ENCODE data around the gene STIMATE. TPM values are rescaled to one million over a fixed set of nuclear protein-coding genes. Genes with fewer than 3 reads are reported as not detected.

The STIMATE gene
- total RNA-seq, 1 experiment from 2014 or later: 15.7 TPM

DNA sequence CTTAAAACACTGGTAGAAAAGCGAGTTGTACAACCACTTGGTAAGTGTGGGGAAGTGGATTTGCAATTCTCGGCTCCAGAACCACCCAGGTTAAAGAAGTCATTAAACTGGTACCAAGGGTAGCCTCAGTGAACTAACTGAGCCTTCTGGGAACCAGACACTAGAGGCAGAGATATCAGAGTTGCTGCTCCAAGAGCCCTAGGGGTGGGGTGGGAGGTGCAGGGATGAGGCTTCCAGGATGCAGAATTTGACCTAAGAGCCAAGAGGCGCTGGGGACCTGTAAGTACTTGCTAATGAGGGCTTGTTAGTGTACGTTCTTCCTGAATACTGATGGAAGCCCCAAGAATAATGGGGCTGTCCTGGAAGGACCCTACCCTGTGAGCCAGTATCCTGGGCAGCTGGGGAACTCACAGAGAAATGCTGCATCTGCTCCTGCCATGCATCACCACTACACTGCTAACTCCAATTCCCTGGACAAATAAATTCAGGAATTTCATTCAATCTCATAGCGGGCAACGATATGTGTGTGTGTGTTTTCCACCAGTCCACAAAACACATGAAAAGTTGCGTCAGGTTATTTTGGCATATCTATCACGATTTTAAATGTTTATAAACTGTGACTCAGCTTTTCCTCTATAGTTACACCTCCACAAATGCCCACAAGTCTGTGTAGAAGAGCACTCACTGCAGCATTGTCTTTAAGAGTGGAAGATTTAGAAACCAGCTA, 23.8 kb downstream of the STIMATE start:
- intact Hi-C loops (cut with micrococcal nuclease; ENCODE audit: unreplicated experiment): no loop called here
- Histone ChIP-seq H3K27ac (ENCODE audit: low read length) (no peak overlapping the region), H3K9me3 (ENCODE audit: control insufficient read depth, insufficient read depth, low read depth, low read length) (no peaks in the 10 kb centered on the region), H3K4me1 (ENCODE audit: control insufficient read depth, insufficient read depth, low read length) (no peaks in the 10 kb centered on the region; the same call in 1 of the 2 replicates), H3K27me3 (ENCODE audit: control insufficient read depth, insufficient read depth, low read length) (no peaks in the 10 kb centered on the region), H3K36me3 (ENCODE audit: control insufficient read depth, insufficient read depth, low read length) (no peaks in the 10 kb centered on the region), H3K4me3 (ENCODE audit: low read depth in 2 of 2, low read length in 2 of 2) (no peak overlapping the region)
- in situ Hi-C loops (cut with HindIII; ENCODE audit: low pct_unique_long_range_greater_than_20kb, low sequenced_read_pairs): no loop called here
- CTCF ChIA-PET: no interaction called here
- DNase-seq (ENCODE audit: low read depth, low spot score): no peak
- ATAC-seq: no peak
- BruUV-seq (replicated peaks): no TSS peak
- TF ChIP-seq TCF7L2 (IDR thresholded peaks at IDR 0.05; ENCODE audit: low read depth, low read length) (no peak), SIN3A (IDR thresholded peaks at IDR 0.05; ENCODE audit: borderline replicate concordance, insufficient read depth, low read depth, low read length) (no peak), POLR2AphosphoS5 (IDR thresholded peaks at IDR 0.05; ENCODE audit: low read depth, low read length) (no peak)
- TF ChIP-seq, protein P1, sequence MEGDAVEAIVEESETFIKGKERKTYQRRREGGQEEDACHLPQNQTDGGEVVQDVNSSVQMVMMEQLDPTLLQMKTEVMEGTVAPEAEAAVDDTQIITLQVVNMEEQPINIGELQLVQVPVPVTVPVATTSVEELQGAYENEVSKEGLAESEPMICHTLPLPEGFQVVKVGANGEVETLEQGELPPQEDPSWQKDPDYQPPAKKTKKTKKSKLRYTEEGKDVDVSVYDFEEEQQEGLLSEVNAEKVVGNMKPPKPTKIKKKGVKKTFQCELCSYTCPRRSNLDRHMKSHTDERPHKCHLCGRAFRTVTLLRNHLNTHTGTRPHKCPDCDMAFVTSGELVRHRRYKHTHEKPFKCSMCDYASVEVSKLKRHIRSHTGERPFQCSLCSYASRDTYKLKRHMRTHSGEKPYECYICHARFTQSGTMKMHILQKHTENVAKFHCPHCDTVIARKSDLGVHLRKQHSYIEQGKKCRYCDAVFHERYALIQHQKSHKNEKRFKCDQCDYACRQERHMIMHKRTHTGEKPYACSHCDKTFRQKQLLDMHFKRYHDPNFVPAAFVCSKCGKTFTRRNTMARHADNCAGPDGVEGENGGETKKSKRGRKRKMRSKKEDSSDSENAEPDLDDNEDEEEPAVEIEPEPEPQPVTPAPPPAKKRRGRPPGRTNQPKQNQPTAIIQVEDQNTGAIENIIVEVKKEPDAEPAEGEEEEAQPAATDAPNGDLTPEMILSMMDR (IDR thresholded peaks at IDR 0.05): no peak
- TF ChIP-seq, protein P2, sequence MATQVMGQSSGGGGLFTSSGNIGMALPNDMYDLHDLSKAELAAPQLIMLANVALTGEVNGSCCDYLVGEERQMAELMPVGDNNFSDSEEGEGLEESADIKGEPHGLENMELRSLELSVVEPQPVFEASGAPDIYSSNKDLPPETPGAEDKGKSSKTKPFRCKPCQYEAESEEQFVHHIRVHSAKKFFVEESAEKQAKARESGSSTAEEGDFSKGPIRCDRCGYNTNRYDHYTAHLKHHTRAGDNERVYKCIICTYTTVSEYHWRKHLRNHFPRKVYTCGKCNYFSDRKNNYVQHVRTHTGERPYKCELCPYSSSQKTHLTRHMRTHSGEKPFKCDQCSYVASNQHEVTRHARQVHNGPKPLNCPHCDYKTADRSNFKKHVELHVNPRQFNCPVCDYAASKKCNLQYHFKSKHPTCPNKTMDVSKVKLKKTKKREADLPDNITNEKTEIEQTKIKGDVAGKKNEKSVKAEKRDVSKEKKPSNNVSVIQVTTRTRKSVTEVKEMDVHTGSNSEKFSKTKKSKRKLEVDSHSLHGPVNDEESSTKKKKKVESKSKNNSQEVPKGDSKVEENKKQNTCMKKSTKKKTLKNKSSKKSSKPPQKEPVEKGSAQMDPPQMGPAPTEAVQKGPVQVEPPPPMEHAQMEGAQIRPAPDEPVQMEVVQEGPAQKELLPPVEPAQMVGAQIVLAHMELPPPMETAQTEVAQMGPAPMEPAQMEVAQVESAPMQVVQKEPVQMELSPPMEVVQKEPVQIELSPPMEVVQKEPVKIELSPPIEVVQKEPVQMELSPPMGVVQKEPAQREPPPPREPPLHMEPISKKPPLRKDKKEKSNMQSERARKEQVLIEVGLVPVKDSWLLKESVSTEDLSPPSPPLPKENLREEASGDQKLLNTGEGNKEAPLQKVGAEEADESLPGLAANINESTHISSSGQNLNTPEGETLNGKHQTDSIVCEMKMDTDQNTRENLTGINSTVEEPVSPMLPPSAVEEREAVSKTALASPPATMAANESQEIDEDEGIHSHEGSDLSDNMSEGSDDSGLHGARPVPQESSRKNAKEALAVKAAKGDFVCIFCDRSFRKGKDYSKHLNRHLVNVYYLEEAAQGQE (IDR thresholded peaks at IDR 0.05; ENCODE audit: insufficient read depth in 1 of 2, low read depth in 2 of 2, low read length in 1 of 2): no peak
- POLR2A ChIA-PET: no interaction called here

DNA sequence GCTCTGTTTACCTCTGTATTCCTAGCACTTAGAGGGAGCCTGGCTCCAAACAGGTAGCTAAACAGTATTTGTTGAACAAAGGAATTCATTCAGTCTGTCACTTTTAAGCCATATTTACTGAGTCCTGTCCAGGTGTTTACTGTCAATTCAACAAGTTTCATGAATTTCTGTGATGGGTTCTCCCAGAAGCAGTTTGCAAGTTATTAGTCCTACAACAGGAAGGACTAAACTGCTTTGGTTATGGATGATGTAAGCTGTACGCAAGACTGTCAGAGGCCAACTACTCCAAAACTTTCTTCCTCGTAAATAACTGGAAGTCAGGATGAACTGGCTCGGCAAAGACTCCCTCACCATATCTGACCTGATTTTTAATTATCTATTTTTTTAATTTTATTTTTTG, 25.1 kb downstream of the STIMATE start:
- intact Hi-C loops (cut with micrococcal nuclease; ENCODE audit: unreplicated experiment): no loop called here
- H3K4me1 ChIP-seq (ENCODE audit: control insufficient read depth, insufficient read depth, low read length): no peaks in the 10 kb centered on the region; the same call in 1 of the 2 replicates
- DNase-seq (ENCODE audit: low read depth, low spot score): no peak
- no peaks in the 10 kb centered on the region for H3K9me3 ChIP-seq (ENCODE audit: control insufficient read depth, insufficient read depth, low read depth, low read length)
- ChIA-PET POLR2A (no interaction called here), CTCF (no interaction called here)
- no TSS peak for BruUV-seq (replicated peaks)
- no peak for ATAC-seq
- H3K4me3 ChIP-seq (ENCODE audit: low read depth in 2 of 2, low read length in 2 of 2): no peak overlapping the region
- no peaks in the 10 kb centered on the region for H3K27me3 ChIP-seq (ENCODE audit: control insufficient read depth, insufficient read depth, low read length)
- in situ Hi-C loops (cut with HindIII; ENCODE audit: low pct_unique_long_range_greater_than_20kb, low sequenced_read_pairs): no loop called here
- no peak for TF ChIP-seq TCF7L2 (IDR thresholded peaks at IDR 0.05; ENCODE audit: low read depth, low read length)
- no peak for TF ChIP-seq SIN3A (IDR thresholded peaks at IDR 0.05; ENCODE audit: borderline replicate concordance, insufficient read depth, low read depth, low read length)
- no peak for TF ChIP-seq POLR2AphosphoS5 (IDR thresholded peaks at IDR 0.05; ENCODE audit: low read depth, low read length)
- TF ChIP-seq, protein P1 (IDR thresholded peaks at IDR 0.05): no peak
- TF ChIP-seq, protein P2 (IDR thresholded peaks at IDR 0.05; ENCODE audit: insufficient read depth in 1 of 2, low read depth in 2 of 2, low read length in 1 of 2): no peak
- H3K27ac ChIP-seq (ENCODE audit: low read length): peak overlapping the region; percentile 48; the same call in 1 of the 2 replicates
- no peaks in the 10 kb centered on the region for H3K36me3 ChIP-seq (ENCODE audit: control insufficient read depth, insufficient read depth, low read length)

All from Panc1 (cell line).